GM06990 (cell line): Measurements from ENCODE around the gene CD151.

Source experiments
- DNase-seq: peaks from one replicate; pipeline ENCODE4 v3.0.0-alpha.2; 2011; ENCODE audit not compliant: insufficient read length; ENCODE audit errors: extremely low read depth
- H3K27me3 ChIP-seq: replicated peaks from 2 replicates; pipeline ENCODE4 v1.6.0; 2011; ENCODE audit warnings: low read length; ENCODE audit not compliant: control insufficient read depth, insufficient read depth
- H3K36me3 ChIP-seq: 2 replicates; pipeline ENCODE4 v1.5.1; 2011; ENCODE audit warnings: low read length; ENCODE audit not compliant: control insufficient read depth, insufficient read depth
- H3K4me3 ChIP-seq: replicated peaks from 2 replicates; pipeline ENCODE4 v1.5.1; 2011; ENCODE audit warnings: low read depth, mild to moderate bottlenecking, control low read depth, low read length
- TF ChIP-seq, protein P1 (sequence below): IDR thresholded peaks from 2 replicates; pipeline ENCODE4 v1.5.1; 2011; ENCODE audit warnings: low read length, control low read depth, mild to moderate bottlenecking, inconsistent platforms; ENCODE audit not compliant: insufficient read depth, poor library complexity, severe bottlenecking

Gene CD151

GRCh38 chr11:818396-819128, 14.2 kb upstream of the CD151 start, which contains the start of gene PNPLA2:
Gene PNPLA2, plus strand, starts transcription at chr11:818914. Its CDS starts 805 bp downstream, at chr11:819719.
- peak within 1 kb of the TSS; percentile 82 for H3K4me3 ChIP-seq
- H3K27me3 ChIP-seq: no peaks in the 10 kb centered on the region
- TF ChIP-seq, protein P1, sequence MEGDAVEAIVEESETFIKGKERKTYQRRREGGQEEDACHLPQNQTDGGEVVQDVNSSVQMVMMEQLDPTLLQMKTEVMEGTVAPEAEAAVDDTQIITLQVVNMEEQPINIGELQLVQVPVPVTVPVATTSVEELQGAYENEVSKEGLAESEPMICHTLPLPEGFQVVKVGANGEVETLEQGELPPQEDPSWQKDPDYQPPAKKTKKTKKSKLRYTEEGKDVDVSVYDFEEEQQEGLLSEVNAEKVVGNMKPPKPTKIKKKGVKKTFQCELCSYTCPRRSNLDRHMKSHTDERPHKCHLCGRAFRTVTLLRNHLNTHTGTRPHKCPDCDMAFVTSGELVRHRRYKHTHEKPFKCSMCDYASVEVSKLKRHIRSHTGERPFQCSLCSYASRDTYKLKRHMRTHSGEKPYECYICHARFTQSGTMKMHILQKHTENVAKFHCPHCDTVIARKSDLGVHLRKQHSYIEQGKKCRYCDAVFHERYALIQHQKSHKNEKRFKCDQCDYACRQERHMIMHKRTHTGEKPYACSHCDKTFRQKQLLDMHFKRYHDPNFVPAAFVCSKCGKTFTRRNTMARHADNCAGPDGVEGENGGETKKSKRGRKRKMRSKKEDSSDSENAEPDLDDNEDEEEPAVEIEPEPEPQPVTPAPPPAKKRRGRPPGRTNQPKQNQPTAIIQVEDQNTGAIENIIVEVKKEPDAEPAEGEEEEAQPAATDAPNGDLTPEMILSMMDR: no peak
- no peak for DNase-seq
- H3K36me3 ChIP-seq: peaks cover 10% of the 10 kb centered on the region

- peak; percentile 90 for DNase-seq
- H3K27me3 ChIP-seq: no peaks in the 10 kb centered on the region
- TF ChIP-seq, protein P1: no peak
- H3K36me3 ChIP-seq: peaks cover 6% of the 10 kb centered on the region
- H3K4me3 ChIP-seq: peak overlapping the region; percentile 82
Measured at GRCh38 chr11:819129-819931, 13.4 kb upstream of the CD151 start.

GRCh38 chr11:819943-820649, 12.7 kb upstream of the CD151 start:
- TF ChIP-seq, protein P1: no peak
- peak; percentile 87 for DNase-seq
- peaks cover 8% of the 10 kb centered on the region for H3K36me3 ChIP-seq
- no peaks in the 10 kb centered on the region for H3K27me3 ChIP-seq
- H3K4me3 ChIP-seq: peak overlapping the region; percentile 82

DNA sequence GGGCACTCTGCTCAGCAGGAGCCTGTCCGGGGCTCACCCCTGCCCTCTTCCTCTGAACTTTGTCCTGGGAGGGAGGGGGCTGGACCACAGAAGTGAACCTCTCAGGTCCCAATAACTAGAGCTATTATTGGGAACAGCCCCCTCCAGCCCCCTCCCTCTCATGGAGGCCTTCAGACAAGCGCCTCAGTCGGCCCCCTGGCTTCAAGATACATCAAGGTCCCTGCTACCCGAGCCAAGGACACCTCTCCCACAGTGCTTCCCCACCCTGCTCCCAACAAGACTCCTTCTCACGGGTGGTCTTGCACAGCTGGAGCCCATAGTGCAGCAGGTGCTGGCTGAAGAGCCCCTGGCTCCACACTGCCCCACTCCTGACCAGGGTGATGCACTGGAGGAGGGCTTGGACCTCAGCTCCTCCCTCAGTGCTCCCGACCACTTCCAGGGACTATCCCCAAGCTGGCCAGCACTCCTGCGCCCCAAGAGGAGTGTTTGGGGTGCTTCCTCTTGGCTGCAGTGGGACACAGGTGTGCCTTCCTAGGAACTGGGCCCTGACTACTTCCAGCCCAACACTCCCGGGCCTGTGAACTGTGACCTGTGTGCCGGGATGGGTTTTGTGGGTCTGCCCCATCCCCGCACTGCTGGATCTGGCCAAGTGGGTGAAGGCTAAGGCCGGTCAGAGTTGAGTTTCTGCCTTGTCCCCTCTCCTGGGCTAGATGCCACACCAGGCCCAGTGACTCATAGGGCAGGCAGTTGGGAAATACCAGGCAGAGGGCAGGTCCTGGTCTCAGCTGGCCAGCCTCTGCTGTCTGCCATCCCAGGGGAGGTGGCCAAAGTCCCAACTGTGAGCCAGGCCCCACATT, 11.9 kb upstream of the CD151 start:
- H3K27me3 ChIP-seq: no peaks in the 10 kb centered on the region
- H3K36me3 ChIP-seq: peaks cover 5% of the 10 kb centered on the region; the same call in 1 of the 2 replicates
- H3K4me3 ChIP-seq: peak overlapping the region; percentile 82
- TF ChIP-seq, protein P1: no peak
- DNase-seq: no peak
